ENCODE measurements around the gene SPTLC1. TPM values are rescaled to one million over a fixed set of nuclear protein-coding genes. Genes with fewer than 3 reads are reported as not detected.

SPTLC1 gene
- total RNA-seq, 1 donor = 132 TPM

GRCh38 chr9:92066168-92066567, 49.0 kb downstream of the SPTLC1 start:
- DNase-seq (ENCODE audit: low read depth) = peak; percentile 77
- TF ChIP-seq, protein P1, sequence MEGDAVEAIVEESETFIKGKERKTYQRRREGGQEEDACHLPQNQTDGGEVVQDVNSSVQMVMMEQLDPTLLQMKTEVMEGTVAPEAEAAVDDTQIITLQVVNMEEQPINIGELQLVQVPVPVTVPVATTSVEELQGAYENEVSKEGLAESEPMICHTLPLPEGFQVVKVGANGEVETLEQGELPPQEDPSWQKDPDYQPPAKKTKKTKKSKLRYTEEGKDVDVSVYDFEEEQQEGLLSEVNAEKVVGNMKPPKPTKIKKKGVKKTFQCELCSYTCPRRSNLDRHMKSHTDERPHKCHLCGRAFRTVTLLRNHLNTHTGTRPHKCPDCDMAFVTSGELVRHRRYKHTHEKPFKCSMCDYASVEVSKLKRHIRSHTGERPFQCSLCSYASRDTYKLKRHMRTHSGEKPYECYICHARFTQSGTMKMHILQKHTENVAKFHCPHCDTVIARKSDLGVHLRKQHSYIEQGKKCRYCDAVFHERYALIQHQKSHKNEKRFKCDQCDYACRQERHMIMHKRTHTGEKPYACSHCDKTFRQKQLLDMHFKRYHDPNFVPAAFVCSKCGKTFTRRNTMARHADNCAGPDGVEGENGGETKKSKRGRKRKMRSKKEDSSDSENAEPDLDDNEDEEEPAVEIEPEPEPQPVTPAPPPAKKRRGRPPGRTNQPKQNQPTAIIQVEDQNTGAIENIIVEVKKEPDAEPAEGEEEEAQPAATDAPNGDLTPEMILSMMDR (IDR thresholded peaks at IDR 0.05; ENCODE audit: insufficient read depth, low read depth, low read length) = no peak
- no peak overlapping the region for H3K4me3 ChIP-seq (ENCODE audit: low read depth, low read length)

GRCh38 chr9:92064711-92065110, 50.5 kb downstream of the SPTLC1 start:
- TF ChIP-seq, protein P1 (IDR thresholded peaks at IDR 0.05; ENCODE audit: insufficient read depth, low read depth, low read length) = no peak
- peak; percentile 50 for DNase-seq (ENCODE audit: low read depth)
- no peak overlapping the region for H3K4me3 ChIP-seq (ENCODE audit: low read depth, low read length)

- no peak overlapping the region for H3K4me3 ChIP-seq (ENCODE audit: low read depth, low read length)
- DNase-seq (ENCODE audit: low read depth) = no peak
- TF ChIP-seq, protein P1 (IDR thresholded peaks at IDR 0.05; ENCODE audit: insufficient read depth, low read depth, low read length) = no peak
These were observed 54.0 kb downstream of the SPTLC1 start for GRCh38 chr9:92061184-92061583.

- TF ChIP-seq, protein P1 (IDR thresholded peaks at IDR 0.05; ENCODE audit: insufficient read depth, low read depth, low read length) = no peak
- H3K4me3 ChIP-seq (ENCODE audit: low read depth, low read length) = no peak overlapping the region
- no peak for DNase-seq (ENCODE audit: low read depth)
These were observed 55.6 kb downstream of the SPTLC1 start for GRCh38 chr9:92059661-92060060.

DNA sequence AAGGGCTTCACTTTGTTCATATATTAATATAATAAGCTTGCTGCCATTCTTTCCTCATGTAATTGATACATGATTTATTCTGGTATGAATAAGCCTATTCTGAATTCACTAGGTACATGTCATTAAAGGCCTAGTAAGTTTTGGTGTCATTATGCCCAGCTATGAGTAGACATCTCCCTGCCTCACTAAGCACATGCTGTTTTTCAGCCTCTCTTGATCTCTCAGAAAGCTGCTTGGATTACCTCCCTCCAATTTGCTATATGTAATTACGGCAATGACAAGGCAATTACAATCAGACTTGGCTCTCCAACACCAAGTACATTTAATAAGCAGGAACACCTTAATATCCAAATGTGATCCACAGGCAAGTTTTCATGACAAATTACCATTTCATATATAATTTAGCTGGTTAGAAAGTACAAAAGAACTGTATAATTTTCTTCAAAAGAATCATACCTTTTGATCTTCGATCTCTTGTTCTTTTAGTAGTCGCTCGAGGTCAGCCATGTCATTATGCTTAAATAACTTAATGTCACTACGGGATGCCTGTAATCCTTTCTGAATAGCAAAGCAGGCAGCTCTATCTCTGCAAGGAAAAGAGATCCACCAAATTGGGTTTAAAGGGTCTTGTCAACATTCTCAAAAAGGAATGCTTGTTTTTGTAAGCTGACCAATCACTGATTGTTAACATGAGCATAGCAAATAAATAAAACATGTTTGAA, 56.3 kb downstream of the SPTLC1 start:
- TF ChIP-seq, protein P1 (IDR thresholded peaks at IDR 0.05; ENCODE audit: insufficient read depth, low read depth, low read length) = no peak
- peak; percentile 11 for DNase-seq (ENCODE audit: low read depth)
- H3K4me3 ChIP-seq (ENCODE audit: low read depth, low read length) = no peak overlapping the region

DNA sequence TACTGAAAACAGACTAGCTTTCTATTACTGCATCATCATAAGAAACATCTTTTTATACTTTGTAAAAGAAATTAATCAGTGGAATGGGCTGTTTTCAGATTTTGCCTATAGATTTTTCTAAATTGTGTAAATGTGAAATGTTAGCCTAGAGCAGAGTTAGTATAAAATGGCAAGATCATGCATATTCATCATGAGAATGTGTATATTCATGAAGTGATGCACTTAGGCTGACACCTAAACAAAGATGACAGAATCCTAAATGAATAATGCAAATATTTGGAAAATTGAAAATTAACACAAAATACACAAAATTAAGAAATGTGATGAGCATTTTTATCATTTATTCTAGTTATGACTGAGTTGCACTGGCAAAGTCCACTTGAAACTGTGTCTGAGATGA, 57.2 kb downstream of the SPTLC1 start:
- no peak for DNase-seq (ENCODE audit: low read depth)
- TF ChIP-seq, protein P1 (IDR thresholded peaks at IDR 0.05; ENCODE audit: insufficient read depth, low read depth, low read length) = no peak
- H3K4me3 ChIP-seq (ENCODE audit: low read depth, low read length) = no peak overlapping the region

DNA sequence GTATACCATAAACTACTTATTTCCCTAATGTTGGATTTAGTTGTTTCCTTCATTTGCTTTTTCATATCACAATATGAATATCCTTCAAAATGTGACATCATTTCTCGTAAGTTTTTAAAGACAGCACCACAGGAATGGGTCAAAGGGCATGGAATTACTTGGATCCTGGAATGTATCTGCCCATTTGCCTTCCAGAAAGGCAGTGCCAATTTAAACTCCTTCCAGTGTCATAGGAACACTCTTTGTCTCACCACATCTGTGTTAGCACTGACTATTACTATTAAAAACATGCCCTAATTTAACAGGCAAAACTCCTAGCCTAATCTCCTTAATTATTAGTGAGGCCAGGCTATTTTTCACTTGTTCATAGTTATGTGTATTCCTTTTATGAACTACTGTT, 58.0 kb downstream of the SPTLC1 start:
- TF ChIP-seq, protein P1 (IDR thresholded peaks at IDR 0.05; ENCODE audit: insufficient read depth, low read depth, low read length) = no peak
- H3K4me3 ChIP-seq (ENCODE audit: low read depth, low read length) = no peak overlapping the region
- DNase-seq (ENCODE audit: low read depth) = no peak

All from fibroblast of villous mesenchyme (primary cell).